Measurements from ENCODE around the gene SLC39A12. TPM values are rescaled to one million over a fixed set of nuclear protein-coding genes. Genes with fewer than 3 reads are reported as not detected.

The SLC39A12 gene
- total RNA-seq, 4 donors from 2014 or later: not detected

GRCh38 chr10:18010050-18010449 lies 58.3 kb downstream of the SLC39A12 start:
- Histone ChIP-seq H3K4me3 (no peak overlapping the region), H3K9me3 (no peaks in the 10 kb centered on the region), H3K4me1 (peaks cover 0 to 12% (median 0%) of the 10 kb centered on the region in 3 donors), H3K27ac (no peak overlapping the region), H3K36me3 (no peaks in the 10 kb centered on the region), H3K27me3 (no peaks in the 10 kb centered on the region)
- DNase-seq: no peak
- intact Hi-C loops (cut with DNase I): no loop called here
- TF ChIP-seq CTCF (IDR thresholded peaks at IDR 0.05) (no peak), POLR2A (IDR thresholded peaks at IDR 0.05) (no peak)
- 43 to 46% methylated on average over 2 of the region's 2 CpGs for WGBS, 2 donors

- Histone ChIP-seq H3K4me3 (no peak overlapping the region), H3K36me3 (no peaks in the 10 kb centered on the region), H3K9me3 (peaks cover 0 to 11% (median 0%) of the 10 kb centered on the region in 3 donors), H3K4me1 (no peaks in the 10 kb centered on the region), H3K27me3 (no peaks in the 10 kb centered on the region), H3K27ac (no peak overlapping the region)
- no peak for DNase-seq
- 60 to 79% methylated on average over 1 of the region's 1 CpG for WGBS, 2 donors
- TF ChIP-seq CTCF (IDR thresholded peaks at IDR 0.05) (no peak), POLR2A (IDR thresholded peaks at IDR 0.05) (no peak)
- intact Hi-C loops (cut with DNase I): no loop called here
Observed at GRCh38 chr10:18020523-18020922, 68.8 kb downstream of the SLC39A12 start.

- TF ChIP-seq POLR2A (IDR thresholded peaks at IDR 0.05) (no peak), CTCF (IDR thresholded peaks at IDR 0.05) (no peak)
Observed at GRCh38 chr10:18021725-18022480, 70.2 kb downstream of the SLC39A12 start.

DNA sequence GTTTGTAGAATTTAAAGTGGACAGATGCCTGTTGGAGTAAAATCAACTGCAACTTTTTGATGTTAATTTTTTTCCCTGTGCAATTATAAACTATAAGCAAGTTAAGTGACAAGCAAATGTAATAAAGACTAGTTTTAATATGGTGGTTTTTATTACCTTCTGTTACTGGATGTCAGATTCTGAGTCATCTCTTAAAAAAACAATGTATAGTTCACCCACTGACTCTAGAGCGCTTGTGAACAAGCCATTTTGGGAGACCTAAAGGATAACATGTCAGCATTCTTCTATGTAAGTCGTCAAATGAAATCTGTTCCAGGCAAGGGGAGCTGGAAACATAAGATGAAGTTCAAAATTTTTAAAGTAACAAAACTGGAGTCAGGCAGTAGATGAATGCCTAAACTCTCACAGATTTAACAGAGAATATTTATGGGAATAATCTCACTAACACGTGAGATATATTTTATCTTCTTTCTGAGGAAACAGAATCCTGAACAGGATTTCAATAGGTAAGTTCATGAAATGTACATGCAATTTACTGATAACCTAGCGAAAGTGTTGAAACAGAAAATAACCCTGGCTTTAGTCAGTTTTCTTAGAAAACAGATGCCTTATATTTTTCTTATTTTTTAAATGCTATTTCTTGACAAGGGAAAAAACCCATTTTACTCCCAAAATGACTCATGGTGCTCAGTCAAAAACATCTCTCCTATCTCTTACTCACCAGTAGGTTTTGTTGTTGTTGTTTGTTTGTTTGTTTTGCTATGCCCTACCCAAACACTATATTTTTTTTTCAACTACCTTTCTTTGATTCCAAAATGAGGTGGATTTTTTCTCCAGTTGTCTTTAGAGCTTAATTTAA lies 91.7 kb downstream of the SLC39A12 start:
- H3K4me3 ChIP-seq: no peak overlapping the region
- H3K4me1 ChIP-seq: no peaks in the 10 kb centered on the region
- H3K9me3 ChIP-seq: no peaks in the 10 kb centered on the region
- intact Hi-C loops (cut with DNase I): no loop called here
- no peak for DNase-seq
- TF ChIP-seq POLR2A (IDR thresholded peaks at IDR 0.05) (no peak), CTCF (IDR thresholded peaks at IDR 0.05) (no peak)
- H3K27me3 ChIP-seq: no peaks in the 10 kb centered on the region
- no peak overlapping the region for H3K27ac ChIP-seq
- 64 to 67% methylated on average over 4 of the region's 4 CpGs for WGBS, 2 donors
- no peaks in the 10 kb centered on the region for H3K36me3 ChIP-seq

More at GRCh38 chr10:18021725-18022480, 70.2 kb downstream of the SLC39A12 start:
- no peak for DNase-seq
- Histone ChIP-seq H3K27ac (no peak overlapping the region), H3K36me3 (no peaks in the 10 kb centered on the region), H3K4me1 (no peaks in the 10 kb centered on the region), H3K4me3 (no peak overlapping the region), H3K9me3 (peaks cover 0 to 11% (median 0%) of the 10 kb centered on the region in 3 donors), H3K27me3 (no peaks in the 10 kb centered on the region)
- intact Hi-C loops (cut with DNase I): no loop called here
- 0 to 25% methylated on average over 1 to 2 of the region's 2 CpGs for WGBS, 2 donors

Data from esophagus squamous epithelium (tissue), 5 donors.